ENCODE results near the gene CDC45.

Gene CDC45

GRCh38 chr22:19479355-19480172 is at the start of gene CDC45 (continued):
- no peak for TF ChIP-seq KLF7 (tag by site-specific recombination; IDR thresholded peaks at IDR 0.05; ENCODE audit: borderline replicate concordance)
- TF ChIP-seq HOXD13 (CRISPR knock-in tag; IDR thresholded peaks at IDR 0.05; ENCODE audit: borderline replicate concordance): no peak
- no peak for TF ChIP-seq ZNF473 (tag by site-specific recombination; IDR thresholded peaks at IDR 0.05)
- no peak for TF ChIP-seq ZNF211 (tag by site-specific recombination; IDR thresholded peaks at IDR 0.05; ENCODE audit: low read depth)
- no peak for TF ChIP-seq ZNF654 (tag by site-specific recombination; IDR thresholded peaks at IDR 0.05; ENCODE audit: low read depth)

- Histone ChIP-seq H3K27ac (ENCODE audit: extremely low read depth, low read depth, low read length) (peak overlapping the region; percentile 59), H3K36me3 (ENCODE audit: control insufficient read depth in 2 of 2, insufficient read depth in 1 of 2, low read length in 2 of 2) (peaks cover 0 to 39% of the 10 kb centered on the region in 2 experiments; a peak in 2 of 3 replicates), H3K4me3 (ENCODE audit: low read depth, low read length) (peak overlapping the region; percentile 90), H3K9me3 (ENCODE audit: control insufficient read depth, insufficient read depth, low read depth, low read length) (no peaks in the 10 kb centered on the region), H3K4me1 (ENCODE audit: control insufficient read depth, insufficient read depth, low read length) (no peaks in the 10 kb centered on the region; the same call in 1 of the 2 replicates)
- CTCF ChIA-PET: interaction anchor here (1.3 kb wide), 1 partner anchor 285 kb away, joined by 3 read pairs; the partner anchor contains the start of gene ESS2
- POLR2A ChIA-PET: interaction anchor here (1.7 to 3.7 kb wide), 4 partner anchors 16 to 252 kb away, joined by 4 to 22 read pairs (median 14); partner anchors contain the start of genes C22orf39, CDC45, SLC25A1 and UFD1
- TF ChIP-seq ZNF626 (tag by site-specific recombination; IDR thresholded peaks at IDR 0.05): no peak
- TF ChIP-seq ZNF184 (tag by site-specific recombination; IDR thresholded peaks at IDR 0.05): no peak
- TF ChIP-seq ZNF658 (tag by site-specific recombination; IDR thresholded peaks at IDR 0.05): no peak
- TF ChIP-seq KLF7 (tag by site-specific recombination; IDR thresholded peaks at IDR 0.05; ENCODE audit: borderline replicate concordance): no peak
- TF ChIP-seq ZNF391 (tag by site-specific recombination; IDR thresholded peaks at IDR 0.05; ENCODE audit: borderline replicate concordance, low read depth): no peak
- no peak; the same call in 1 of the 2 replicates for TF ChIP-seq ZXDB (tag by site-specific recombination; IDR thresholded peaks at IDR 0.05)
- no peak for TF ChIP-seq ZNF26 (tag by site-specific recombination; IDR thresholded peaks at IDR 0.05)
- TF ChIP-seq ZNF433 (tag by site-specific recombination; IDR thresholded peaks at IDR 0.05; ENCODE audit: low read depth): no peak
- no peak for TF ChIP-seq ZNF791 (tag by site-specific recombination; IDR thresholded peaks at IDR 0.05)
- TF ChIP-seq ZNF585B (tag by site-specific recombination; IDR thresholded peaks at IDR 0.05): no peak
- 0 out of 2 replicates have a peak, but pooled peaks have one; percentile 66 for TF ChIP-seq ZEB2 (tag by site-specific recombination; IDR thresholded peaks at IDR 0.05)
- no peak for TF ChIP-seq ZNF174 (tag by site-specific recombination; IDR thresholded peaks at IDR 0.05)
- TF ChIP-seq BCL11B (tag by site-specific recombination; IDR thresholded peaks at IDR 0.05; ENCODE audit: low read depth): no peak
- TF ChIP-seq ZNF76 (tag by site-specific recombination; IDR thresholded peaks at IDR 0.05; ENCODE audit: borderline replicate concordance, low read depth): no peak
- peak; percentile 47; the same call in 1 of the 2 replicates for TF ChIP-seq KLF17 (tag by site-specific recombination; IDR thresholded peaks at IDR 0.05)
- TF ChIP-seq REPIN1 (tag by site-specific recombination; IDR thresholded peaks at IDR 0.05; ENCODE audit: low read depth): no peak
- no peak for TF ChIP-seq ZNF777 (tag by site-specific recombination; IDR thresholded peaks at IDR 0.05; ENCODE audit: borderline replicate concordance)
- no peak for TF ChIP-seq ZNF274 (IDR thresholded peaks at IDR 0.05; ENCODE audit: low read length)
- no peak for TF ChIP-seq ZNF274 (tag by site-specific recombination; IDR thresholded peaks at IDR 0.05; ENCODE audit: borderline replicate concordance)
- no peak for TF ChIP-seq YY2 (tag by site-specific recombination; IDR thresholded peaks at IDR 0.05)
- no peak for TF ChIP-seq ZNF792 (tag by site-specific recombination; IDR thresholded peaks at IDR 0.05)
- TF ChIP-seq ZNF37A (tag by site-specific recombination; IDR thresholded peaks at IDR 0.05): no peak
- TF ChIP-seq ZBTB17 (tag by site-specific recombination; IDR thresholded peaks at IDR 0.05): peak; percentile 88
- no peak for TF ChIP-seq ZNF549 (tag by site-specific recombination; IDR thresholded peaks at IDR 0.05)
- no peak for TF ChIP-seq ZNF280D (tag by site-specific recombination; IDR thresholded peaks at IDR 0.05)
- TF ChIP-seq ZNF629 (tag by site-specific recombination; IDR thresholded peaks at IDR 0.05): peak; percentile 75
Observed at GRCh38 chr22:19429950-19430889, 49.5 kb upstream of the CDC45 start.

Data from HEK293 (cell line).